Uterus (tissue), 4 donors: ENCODE data around the gene PRRT1. TPM values are rescaled to one million over a fixed set of nuclear protein-coding genes. Genes with fewer than 3 reads are reported as not detected.
A peak's percentile ranks its signal among the peaks of the same experiment; 100 is the strongest.

Source experiments
- DNase-seq, 2 donors: peaks; one replicate each; pipeline ENCODE4 v3.0.0-alpha.2; 2019 to 2020
- H3K27ac ChIP-seq, 2 donors: fragments of 200-600 bp; sonication (generic); 1 replicate in 1 of 2; 2 replicates in 1 of 2; pipeline ENCODE4 v1.5.1; 2016 to 2018
- H3K27me3 ChIP-seq, 2 donors: fragments of 200-600 bp; sonication (generic); one replicate each; pipeline ENCODE4 v1.5.1; 2018 to 2019; ENCODE audit warnings: control low read depth in 1 of 2
- H3K36me3 ChIP-seq, 2 donors: fragments of 200-600 bp; sonication (generic); one replicate each; pipeline ENCODE4 v1.5.1; 2019; ENCODE audit warnings: control low read depth in 1 of 2
- H3K4me1 ChIP-seq, 2 donors: fragments of 200-600 bp; sonication (generic); one replicate each; pipeline ENCODE4 v1.5.1; 2018 to 2019; ENCODE audit warnings: control low read depth in 1 of 2
- H3K4me3 ChIP-seq, 2 donors: fragments of 200-600 bp; sonication (generic); 1 replicate in 1 of 2; 2 replicates in 1 of 2; pipeline ENCODE4 v1.5.1; 2018 to 2019; ENCODE audit warnings: mild to moderate bottlenecking in 1 of 2
- H3K9me3 ChIP-seq, 2 donors: fragments of 200-600 bp; sonication (generic); one replicate each; pipeline ENCODE4 v1.5.1; 2019; ENCODE audit warnings: control low read depth in 1 of 2
- POLR2A ChIP-seq, 2 donors: fragments of 450-650 bp; IDR thresholded peaks; one replicate each; pipeline ENCODE4 v1.6.1; 2016; ENCODE audit warnings: antibody characterized with exemption in 2 of 2, mild to moderate bottlenecking in 1 of 2, moderate library complexity in 1 of 2
- intact Hi-C: fragments of 100-400 bp; cut with DNase I; formaldehyde crosslinking; loops from one replicate; pipeline ENCODE4 v1.15.1; 2023; ENCODE audit warnings: low total_unique reads
- total RNA-seq, 4 donors: library from RNA; depleted of rRNA in 3 of 4; stranded (reverse); fragments of >200 nt in 3 of 4; gene quantifications; one replicate each; pipeline versions ENCODE4 v1.1.0 to v1.2.4, GENCODE V29; 2014 to 2023
- TF ChIP-seq, protein P1 (sequence below), 4 experiments: fragments of 200-600 bp in 2 of 4; fragments of 450-650 bp in 2 of 4; sonication (generic) in 2 of 4; IDR thresholded peaks; one replicate each; pipeline ENCODE4 v1.5.1; 2016 to 2019; ENCODE audit warnings: antibody characterized with exemption in 4 of 4, mild to moderate bottlenecking in 2 of 4, moderate library complexity in 1 of 4
- donor health status: DM: yes; HTN: yes; CAD: no.

Gene PRRT1
- total RNA-seq, 4 donors from 2014 or later, result 8.0 to 9.4 TPM; not detected in 2

DNA sequence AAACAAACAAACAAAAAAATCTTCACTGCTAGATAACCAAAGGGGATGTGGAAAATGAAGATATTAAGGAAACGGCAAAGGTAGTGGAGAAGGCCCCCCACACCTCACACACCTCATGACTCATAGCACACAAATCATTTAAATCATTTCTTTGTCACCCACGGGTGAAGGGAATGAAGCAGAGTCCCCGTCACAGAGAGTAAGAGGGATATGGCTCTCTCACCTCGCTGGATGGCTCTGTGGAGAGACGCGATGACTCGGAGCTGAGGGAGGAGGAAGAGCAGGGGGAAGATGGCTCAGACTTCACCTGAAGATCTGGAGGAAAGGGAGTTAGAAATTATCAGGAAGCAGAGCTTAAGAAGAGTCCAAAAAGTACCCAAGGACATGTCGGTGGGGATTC is 24.9 kb downstream of the PRRT1 start:
- intact Hi-C loops, result loop anchor here (10.0 kb wide), 1 partner anchor 48 kb away; the partner anchor contains the start of genes AGPAT1 and RNF5
- TF ChIP-seq POLR2A (IDR thresholded peaks at IDR 0.05), result no peak
- Histone ChIP-seq H3K27ac (peak overlapping the region; percentile 84 to 89), H3K4me3 (peak overlapping the region in 1 of 2 donors; percentile 97), H3K36me3 (no peaks in the 10 kb centered on the region), H3K27me3 (no peaks in the 10 kb centered on the region), H3K9me3 (no peaks in the 10 kb centered on the region), H3K4me1 (peaks cover 0 to 19% of the 10 kb centered on the region in 2 donors)
- no peak for DNase-seq

DNA sequence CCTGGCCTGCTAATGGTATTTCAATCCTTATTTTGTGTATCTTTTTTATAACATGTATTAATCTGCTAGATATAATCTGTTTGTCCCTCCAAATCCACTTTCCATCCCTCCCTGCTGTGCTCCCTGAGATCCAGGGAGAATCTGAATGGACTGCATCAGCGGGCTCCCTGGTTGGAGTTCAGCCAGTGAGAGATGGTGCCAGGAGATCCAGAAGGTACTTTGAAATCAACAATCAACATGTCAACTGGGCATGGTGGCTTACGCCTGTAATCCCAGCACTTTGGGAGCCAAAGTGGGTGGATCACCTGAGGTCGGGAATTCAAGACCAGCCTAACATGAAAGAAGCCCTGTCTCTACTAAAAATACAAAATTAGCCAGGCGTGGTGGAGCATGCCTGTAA is 28.1 kb downstream of the PRRT1 start:
- no peaks in the 10 kb centered on the region for H3K36me3 ChIP-seq
- intact Hi-C loops, result loop anchor here (10.0 kb wide), 1 partner anchor 51 kb away; the partner anchor contains the start of genes AGPAT1 and RNF5

GRCh38 chr6:32120573-32121059 is 31.1 kb downstream of the PRRT1 start:
- intact Hi-C loops, result loop anchor here (10.0 kb wide), 1 partner anchor 54 kb away; the partner anchor contains the start of genes AGPAT1 and RNF5
- peaks cover 0 to 6% of the 10 kb centered on the region in 2 donors for H3K4me1 ChIP-seq
- no peaks in the 10 kb centered on the region for H3K27me3 ChIP-seq
- H3K9me3 ChIP-seq, result no peaks in the 10 kb centered on the region
- no peak for TF ChIP-seq POLR2A (IDR thresholded peaks at IDR 0.05)
- TF ChIP-seq, protein P1, sequence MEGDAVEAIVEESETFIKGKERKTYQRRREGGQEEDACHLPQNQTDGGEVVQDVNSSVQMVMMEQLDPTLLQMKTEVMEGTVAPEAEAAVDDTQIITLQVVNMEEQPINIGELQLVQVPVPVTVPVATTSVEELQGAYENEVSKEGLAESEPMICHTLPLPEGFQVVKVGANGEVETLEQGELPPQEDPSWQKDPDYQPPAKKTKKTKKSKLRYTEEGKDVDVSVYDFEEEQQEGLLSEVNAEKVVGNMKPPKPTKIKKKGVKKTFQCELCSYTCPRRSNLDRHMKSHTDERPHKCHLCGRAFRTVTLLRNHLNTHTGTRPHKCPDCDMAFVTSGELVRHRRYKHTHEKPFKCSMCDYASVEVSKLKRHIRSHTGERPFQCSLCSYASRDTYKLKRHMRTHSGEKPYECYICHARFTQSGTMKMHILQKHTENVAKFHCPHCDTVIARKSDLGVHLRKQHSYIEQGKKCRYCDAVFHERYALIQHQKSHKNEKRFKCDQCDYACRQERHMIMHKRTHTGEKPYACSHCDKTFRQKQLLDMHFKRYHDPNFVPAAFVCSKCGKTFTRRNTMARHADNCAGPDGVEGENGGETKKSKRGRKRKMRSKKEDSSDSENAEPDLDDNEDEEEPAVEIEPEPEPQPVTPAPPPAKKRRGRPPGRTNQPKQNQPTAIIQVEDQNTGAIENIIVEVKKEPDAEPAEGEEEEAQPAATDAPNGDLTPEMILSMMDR (IDR thresholded peaks at IDR 0.05), result no peak
- H3K36me3 ChIP-seq, result no peaks in the 10 kb centered on the region
- DNase-seq, result no peak
- no peak overlapping the region for H3K27ac ChIP-seq
- no peak overlapping the region for H3K4me3 ChIP-seq

More for the DNA sequence above, 28.1 kb downstream of the PRRT1 start:
- Histone ChIP-seq H3K4me3 (no peak overlapping the region), H3K4me1 (peaks cover 0 to 17% of the 10 kb centered on the region in 2 donors), H3K9me3 (no peaks in the 10 kb centered on the region), H3K27ac (no peak overlapping the region), H3K27me3 (no peaks in the 10 kb centered on the region)
- DNase-seq, result no peak
- TF ChIP-seq, protein P1 (IDR thresholded peaks at IDR 0.05), result no peak
- TF ChIP-seq POLR2A (IDR thresholded peaks at IDR 0.05), result no peak

GRCh38 chr6:32118782-32119628 is 32.7 kb downstream of the PRRT1 start:
- Histone ChIP-seq H3K27me3 (no peaks in the 10 kb centered on the region), H3K4me3 (no peak overlapping the region), H3K27ac (peak overlapping the region; percentile 61 to 65), H3K36me3 (no peaks in the 10 kb centered on the region), H3K9me3 (no peaks in the 10 kb centered on the region), H3K4me1 (peaks cover 5 to 21% of the 10 kb centered on the region in 2 donors)
- intact Hi-C loops, result no loop called here
- TF ChIP-seq, protein P1 (IDR thresholded peaks at IDR 0.05), result peak; percentile 81 to 93 (median 90)
- TF ChIP-seq POLR2A (IDR thresholded peaks at IDR 0.05), result no peak
- peak; percentile 87 to 88 for DNase-seq

DNA sequence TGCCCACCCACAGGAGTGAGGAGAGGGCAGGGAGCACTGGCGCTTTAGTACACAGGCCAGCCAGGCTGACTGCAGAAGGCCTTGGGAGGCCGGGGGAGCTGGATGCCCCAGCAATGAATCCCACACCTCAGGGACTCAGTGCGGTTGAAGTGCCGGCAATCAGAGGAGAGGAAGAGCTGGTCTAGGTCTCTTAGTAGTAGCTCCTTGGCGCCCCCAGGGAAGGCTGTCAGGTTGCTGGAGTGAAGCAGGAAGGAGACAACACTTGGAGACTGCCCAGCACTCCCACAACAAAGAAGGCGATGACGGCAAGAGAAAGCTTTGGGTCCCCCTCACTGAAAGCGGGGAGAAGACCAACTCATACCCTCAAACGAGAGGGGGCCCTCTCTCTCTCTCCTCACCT is 34.3 kb downstream of the PRRT1 start:
- DNase-seq, result no peak
- no peak overlapping the region for H3K4me3 ChIP-seq
- no peaks in the 10 kb centered on the region for H3K27me3 ChIP-seq
- peak overlapping the region in 1 of 2 donors; percentile 17 for H3K27ac ChIP-seq
- intact Hi-C loops, result no loop called here
- no peaks in the 10 kb centered on the region for H3K9me3 ChIP-seq
- TF ChIP-seq POLR2A (IDR thresholded peaks at IDR 0.05), result no peak
- TF ChIP-seq, protein P1 (IDR thresholded peaks at IDR 0.05), result no peak
- no peaks in the 10 kb centered on the region for H3K36me3 ChIP-seq
- H3K4me1 ChIP-seq, result peaks cover 11 to 27% of the 10 kb centered on the region in 2 donors
